WERI-Rb-1 (cell line): ENCODE data around the gene ABCB8.

Experiments used
- DNase-seq: peaks from one replicate; pipeline ENCODE4 v3.0.0-alpha.2; 2020
- H3K27ac ChIP-seq: fragments of 250-450 bp; sonication (Bioruptor Pico); 2 replicates; pipeline ENCODE4 v1.5.1; 2020; ENCODE audit warnings: mild to moderate bottlenecking, moderate library complexity
- H3K27me3 ChIP-seq: fragments of 250-450 bp; sonication (Bioruptor Pico); 2 replicates; pipeline ENCODE4 v1.5.1; 2021; ENCODE audit warnings: mild to moderate bottlenecking, low read depth, moderate library complexity; ENCODE audit not compliant: insufficient read depth, severe bottlenecking
- H3K36me3 ChIP-seq: fragments of 250-450 bp; sonication (Bioruptor Pico); 2 replicates; pipeline ENCODE4 v1.5.1; 2020; ENCODE audit warnings: mild to moderate bottlenecking, moderate library complexity
- H3K4me3 ChIP-seq: 2 replicates; pipeline ENCODE4 v1.5.1; 2011; ENCODE audit warnings: low read depth, mild to moderate bottlenecking, control low read depth, low read length
- H3K9me3 ChIP-seq: fragments of 250-450 bp; sonication (Bioruptor Pico); 2 replicates; pipeline ENCODE4 v1.5.1; 2021; ENCODE audit warnings: mild to moderate bottlenecking, moderate library complexity; ENCODE audit not compliant: severe bottlenecking
- TF ChIP-seq, protein P1 (sequence below): IDR thresholded peaks from 2 replicates; pipeline ENCODE4 v1.5.1; 2011; ENCODE audit warnings: low read depth, mild to moderate bottlenecking, control low read depth, inconsistent platforms, low read length

The ABCB8 gene

DNA sequence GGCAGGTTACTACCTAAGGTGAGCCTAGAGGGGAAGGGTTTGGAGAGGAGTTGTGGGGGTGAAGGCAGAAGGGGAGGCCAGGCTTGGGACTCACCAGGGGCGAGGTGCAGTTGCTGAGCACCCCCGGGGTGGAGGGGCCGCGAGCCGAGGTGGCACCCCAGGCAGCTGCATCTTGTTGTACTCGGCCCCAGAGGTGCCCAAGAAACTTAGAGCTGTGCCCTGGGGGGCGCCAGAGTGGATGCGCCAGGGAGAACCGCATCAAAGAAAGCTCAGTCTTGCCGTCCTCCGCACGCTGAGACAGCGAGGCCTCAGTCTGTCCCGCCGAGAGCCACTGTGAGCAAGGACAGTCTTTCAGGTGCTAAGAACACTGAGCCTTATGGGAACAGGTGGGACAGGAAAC lies 11.3 kb upstream of the ABCB8 start:
- TF ChIP-seq, protein P1, sequence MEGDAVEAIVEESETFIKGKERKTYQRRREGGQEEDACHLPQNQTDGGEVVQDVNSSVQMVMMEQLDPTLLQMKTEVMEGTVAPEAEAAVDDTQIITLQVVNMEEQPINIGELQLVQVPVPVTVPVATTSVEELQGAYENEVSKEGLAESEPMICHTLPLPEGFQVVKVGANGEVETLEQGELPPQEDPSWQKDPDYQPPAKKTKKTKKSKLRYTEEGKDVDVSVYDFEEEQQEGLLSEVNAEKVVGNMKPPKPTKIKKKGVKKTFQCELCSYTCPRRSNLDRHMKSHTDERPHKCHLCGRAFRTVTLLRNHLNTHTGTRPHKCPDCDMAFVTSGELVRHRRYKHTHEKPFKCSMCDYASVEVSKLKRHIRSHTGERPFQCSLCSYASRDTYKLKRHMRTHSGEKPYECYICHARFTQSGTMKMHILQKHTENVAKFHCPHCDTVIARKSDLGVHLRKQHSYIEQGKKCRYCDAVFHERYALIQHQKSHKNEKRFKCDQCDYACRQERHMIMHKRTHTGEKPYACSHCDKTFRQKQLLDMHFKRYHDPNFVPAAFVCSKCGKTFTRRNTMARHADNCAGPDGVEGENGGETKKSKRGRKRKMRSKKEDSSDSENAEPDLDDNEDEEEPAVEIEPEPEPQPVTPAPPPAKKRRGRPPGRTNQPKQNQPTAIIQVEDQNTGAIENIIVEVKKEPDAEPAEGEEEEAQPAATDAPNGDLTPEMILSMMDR, result no peak
- Histone ChIP-seq H3K9me3 (no peaks in the 10 kb centered on the region), H3K27me3 (no peaks in the 10 kb centered on the region), H3K36me3 (no peaks in the 10 kb centered on the region), H3K4me3 (no peak overlapping the region), H3K27ac (no peak overlapping the region)
- DNase-seq, result no peak

DNA sequence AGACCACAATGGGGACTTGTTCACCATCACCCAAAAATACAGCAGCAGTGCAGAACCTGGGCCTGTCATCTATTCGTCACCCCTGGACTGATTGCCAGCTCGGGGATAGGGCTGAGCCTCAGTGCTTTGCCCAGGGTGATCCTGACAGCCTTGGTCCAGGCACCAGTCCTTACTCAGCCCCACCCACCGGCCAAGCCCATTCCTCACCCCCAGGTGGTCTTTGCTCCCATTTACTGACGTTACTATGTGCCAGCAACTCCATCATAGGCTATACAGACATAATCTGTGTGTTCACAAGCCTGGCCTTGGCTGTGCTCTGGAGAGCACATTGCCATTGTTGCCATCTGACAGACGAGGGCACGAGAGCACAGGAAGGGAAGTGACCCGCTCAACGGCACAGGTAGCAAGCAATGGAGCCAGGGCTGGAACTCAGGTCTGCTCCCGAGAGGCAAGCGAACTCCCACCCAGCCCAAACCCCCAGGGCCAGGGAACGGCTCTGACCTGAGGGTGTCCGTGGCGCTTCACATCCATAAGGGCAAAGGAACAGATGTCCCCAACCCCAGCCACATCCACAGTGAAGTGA lies 10.8 kb upstream of the ABCB8 start:
- Histone ChIP-seq H3K27me3 (no peaks in the 10 kb centered on the region), H3K4me3 (peak overlapping the region; percentile 55), H3K36me3 (no peaks in the 10 kb centered on the region), H3K27ac (peak overlapping the region; percentile 45), H3K9me3 (no peaks in the 10 kb centered on the region)
- TF ChIP-seq, protein P1, result no peak
- DNase-seq, result peak; percentile 54

DNA sequence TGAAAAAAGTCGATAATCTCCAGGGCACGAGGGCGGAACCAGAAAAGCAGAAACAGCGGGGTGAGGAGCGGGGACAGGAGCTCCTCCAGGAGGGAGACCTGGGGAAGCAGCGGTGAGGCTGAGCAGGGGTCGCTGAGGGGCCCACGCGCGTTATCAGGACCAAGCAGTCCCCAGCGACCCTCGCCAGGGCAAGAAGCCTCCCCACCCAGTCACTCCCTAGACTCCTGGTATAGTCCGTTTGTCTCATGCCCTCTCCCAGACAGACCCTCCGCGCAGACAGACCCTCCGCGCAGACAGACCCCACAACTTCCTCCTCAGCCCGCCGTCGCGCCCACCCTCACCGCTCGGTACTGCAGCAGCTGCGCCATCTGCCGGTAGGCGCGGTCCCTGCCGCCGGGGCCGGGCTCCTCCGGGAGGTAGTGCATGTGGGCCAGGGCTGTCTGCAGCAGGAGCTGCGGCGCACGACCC lies 10.3 kb upstream of the ABCB8 start:
- Histone ChIP-seq H3K27me3 (no peaks in the 10 kb centered on the region), H3K36me3 (no peaks in the 10 kb centered on the region), H3K9me3 (no peaks in the 10 kb centered on the region), H3K27ac (peak overlapping the region; percentile 45), H3K4me3 (peak overlapping the region; percentile 55)
- TF ChIP-seq, protein P1, result peak; percentile 94
- DNase-seq, result peak; percentile 84

DNA sequence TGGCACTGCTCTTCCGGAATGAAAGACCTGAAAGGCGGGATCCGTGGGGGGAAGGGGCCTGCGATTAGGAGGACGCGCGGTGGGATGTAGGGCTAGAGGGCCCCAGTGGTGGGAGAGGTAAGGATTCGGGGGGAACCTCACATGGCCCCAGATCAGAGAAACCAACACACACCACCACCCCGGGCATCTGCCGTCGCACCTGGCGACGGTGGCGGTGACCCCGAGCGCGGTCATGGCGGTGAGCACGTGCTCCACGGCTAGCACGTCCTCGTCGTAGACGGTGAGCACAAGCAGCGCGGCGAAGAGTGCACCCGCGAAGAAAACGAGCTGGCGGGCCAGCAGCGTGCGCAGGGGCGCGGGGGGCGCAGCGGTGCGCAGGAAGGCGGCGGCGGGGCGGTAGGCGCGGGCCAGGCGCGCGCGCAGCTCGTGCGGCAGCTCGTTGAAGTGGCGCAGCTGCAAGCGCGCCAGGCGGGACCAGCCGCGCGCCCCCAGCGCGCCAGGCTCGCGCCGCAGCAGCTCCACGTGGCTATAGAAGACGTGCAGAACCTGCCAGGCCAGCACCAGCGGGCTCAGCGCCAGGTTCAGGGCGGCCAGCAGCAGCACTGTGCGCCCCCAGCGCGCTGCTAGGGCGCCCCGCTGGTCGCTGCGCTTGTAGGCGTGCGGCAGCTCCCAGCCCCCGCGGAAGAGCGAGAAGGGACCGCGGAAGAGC lies 9.7 kb upstream of the ABCB8 start:
- TF ChIP-seq, protein P1, result no peak
- H3K27me3 ChIP-seq, result no peaks in the 10 kb centered on the region
- H3K27ac ChIP-seq, result peak overlapping the region; percentile 45
- H3K36me3 ChIP-seq, result no peaks in the 10 kb centered on the region
- no peaks in the 10 kb centered on the region for H3K9me3 ChIP-seq
- DNase-seq, result no peak
- H3K4me3 ChIP-seq, result peak overlapping the region; percentile 55

DNA sequence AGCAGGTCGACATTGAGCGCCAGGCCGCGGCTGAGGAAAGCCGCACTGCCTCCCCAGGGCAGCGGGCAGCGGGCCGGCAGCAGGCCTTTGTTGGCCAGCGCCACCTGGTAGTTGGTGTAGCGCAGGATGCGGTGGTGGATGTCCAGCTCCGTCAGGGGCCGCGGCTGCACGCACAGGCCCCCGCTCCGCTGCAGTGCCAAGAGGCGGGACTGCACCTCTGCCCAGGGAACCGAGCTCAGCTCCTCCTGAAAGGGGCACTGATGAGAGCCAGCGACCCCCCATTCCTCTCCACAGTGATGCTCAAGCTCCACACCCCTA lies 9.2 kb upstream of the ABCB8 start:
- TF ChIP-seq, protein P1, result no peak
- Histone ChIP-seq H3K27me3 (no peaks in the 10 kb centered on the region), H3K4me3 (no peak overlapping the region), H3K27ac (no peak overlapping the region), H3K36me3 (no peaks in the 10 kb centered on the region), H3K9me3 (no peaks in the 10 kb centered on the region)
- DNase-seq, result no peak
